WTC11 (cell line): ENCODE measurements around the gene RNF2.

Source experiments
- ATF6 ChIP-seq: sonication (generic); formaldehyde crosslinking; IDR thresholded peaks from 2 replicates; pipeline ENCODE4 v1.8.1; 2023; ENCODE audit warnings: mild to moderate bottlenecking, missing genetic modification reagents
- CTCF ChIP-seq: fragments of 200-600 bp; IDR thresholded peaks from 2 replicates; pipeline ENCODE4 v1.8.0; 2022; ENCODE audit warnings: antibody characterized with exemption
- ELF4 ChIP-seq: sonication (generic); formaldehyde crosslinking; IDR thresholded peaks from 2 replicates; pipeline ENCODE4 v1.8.1; 2022; ENCODE audit warnings: low read depth, mild to moderate bottlenecking, moderate library complexity, missing genetic modification reagents
- ESRRA ChIP-seq: sonication (generic); formaldehyde crosslinking; IDR thresholded peaks from 2 replicates; pipeline ENCODE4 v1.8.1; 2022; ENCODE audit warnings: mild to moderate bottlenecking, missing genetic modification reagents, borderline replicate concordance
- ETV6 ChIP-seq: sonication (generic); formaldehyde crosslinking; IDR thresholded peaks from 2 replicates; pipeline ENCODE4 v1.8.1; 2022; ENCODE audit warnings: mild to moderate bottlenecking, missing genetic modification reagents
- FOXP1 ChIP-seq: sonication (generic); formaldehyde crosslinking; IDR thresholded peaks from 2 replicates; pipeline ENCODE4 v1.8.0; 2022; ENCODE audit warnings: missing genetic modification reagents, mild to moderate bottlenecking, moderate library complexity, borderline replicate concordance
- IRF1 ChIP-seq: sonication (generic); formaldehyde crosslinking; IDR thresholded peaks from 2 replicates; pipeline ENCODE4 v1.8.0; 2023; ENCODE audit warnings: missing genetic modification reagents
- NR3C1 ChIP-seq: sonication (generic); formaldehyde crosslinking; conservative IDR thresholded peaks from 2 replicates; pipeline ENCODE4 v1.8.1; 2023; ENCODE audit warnings: low read depth, mild to moderate bottlenecking, missing genetic modification reagents
- USF1 ChIP-seq: sonication (generic); formaldehyde crosslinking; IDR thresholded peaks from 2 replicates; pipeline ENCODE4 v1.8.0; 2022; ENCODE audit warnings: mild to moderate bottlenecking, missing genetic modification reagents

GRCh38 chr1:185014941-185015340 is 30.4 kb upstream of the RNF2 start:
- TF ChIP-seq CTCF (no peak), ATF6 (CRISPR knock-in tag) (no peak), ESRRA (CRISPR knock-in tag) (no peak), USF1 (CRISPR knock-in tag) (no peak), IRF1 (no peak), NR3C1 (CRISPR knock-in tag) (no peak), ETV6 (CRISPR knock-in tag) (no peak), ELF4 (CRISPR knock-in tag) (no peak), FOXP1 (CRISPR knock-in tag) (no peak)
